HEK293T (cell line): ENCODE results near the gene TUBAL3.

Source experiments
- CTCF ChIA-PET: fragments of 350-600 bp; formaldehyde crosslinking; extraction: SDS; loops from one replicate; lab custom pipeline; 2021; ENCODE audit warnings: antibody characterized with exemption, inconsistent platforms; lab: Yijun Ruan, JAX
- POLR2A ChIA-PET: fragments of 350-600 bp; formaldehyde crosslinking; extraction: SDS; loops from one replicate; lab custom pipeline; 2020; ENCODE audit warnings: antibody characterized with exemption, inconsistent platforms; lab: Yijun Ruan, JAX
- DNase-seq: peaks from one replicate; pipeline ENCODE4 v3.0.0; 2012; ENCODE audit warnings: mixed read lengths; ENCODE audit errors: extremely low spot score
- ARNT ChIP-seq: fragments of 450-650 bp; IDR thresholded peaks from 2 replicates; pipeline ENCODE4 v1.6.1; 2017; ENCODE audit warnings: mild to moderate bottlenecking
- BHLHE40 ChIP-seq: fragments of 450-650 bp; IDR thresholded peaks from 2 replicates; pipeline ENCODE4 v1.6.1; 2016; ENCODE audit warnings: mild to moderate bottlenecking, moderate library complexity, borderline replicate concordance
- CTBP1 ChIP-seq: fragments of 450-650 bp; IDR thresholded peaks from 2 replicates; pipeline ENCODE4 v1.6.1; 2016; ENCODE audit warnings: borderline replicate concordance
- ELF4 ChIP-seq: fragments of 450-650 bp; IDR thresholded peaks from 2 replicates; pipeline ENCODE4 v1.6.1; 2017; ENCODE audit warnings: antibody characterized with exemption
- FOXA1 ChIP-seq: fragments of 450-650 bp; IDR thresholded peaks from 2 replicates; pipeline ENCODE4 v1.6.1; 2016; ENCODE audit warnings: mild to moderate bottlenecking
- FOXK2 ChIP-seq: fragments of 450-650 bp; IDR thresholded peaks from 2 replicates; pipeline ENCODE4 v1.6.1; 2016; ENCODE audit warnings: mild to moderate bottlenecking
- FOXM1 ChIP-seq: fragments of 450-650 bp; IDR thresholded peaks from 2 replicates; pipeline ENCODE4 v1.6.1; 2017; ENCODE audit warnings: mild to moderate bottlenecking, borderline replicate concordance
- HDGF ChIP-seq: fragments of 450-650 bp; IDR thresholded peaks from 2 replicates; pipeline ENCODE4 v1.6.1; 2017; ENCODE audit warnings: antibody characterized with exemption, borderline replicate concordance
- L3MBTL2 ChIP-seq: fragments of 450-650 bp; conservative IDR thresholded peaks from 2 replicates; pipeline ENCODE4 v1.6.1; 2016; ENCODE audit warnings: mild to moderate bottlenecking
- LEF1 ChIP-seq: fragments of 450-650 bp; IDR thresholded peaks from 2 replicates; pipeline ENCODE4 v1.6.1; 2017; ENCODE audit warnings: mild to moderate bottlenecking, borderline replicate concordance
- NFRKB ChIP-seq: fragments of 450-650 bp; IDR thresholded peaks from 2 replicates; pipeline ENCODE4 v1.6.1; 2016; ENCODE audit warnings: mild to moderate bottlenecking, moderate library complexity
- PKNOX1 ChIP-seq: fragments of 450-650 bp; IDR thresholded peaks from 2 replicates; pipeline ENCODE4 v1.6.1; 2016
- SP1 ChIP-seq: fragments of 450-650 bp; IDR thresholded peaks from 2 replicates; pipeline ENCODE4 v1.6.1; 2017
- SUZ12 ChIP-seq: fragments of 450-650 bp; IDR thresholded peaks from 2 replicates; pipeline ENCODE4 v1.6.1; 2016; ENCODE audit warnings: mild to moderate bottlenecking
- TARDBP ChIP-seq: fragments of 450-650 bp; IDR thresholded peaks from 2 replicates; pipeline ENCODE4 v1.6.1; 2016
- ZNF384 ChIP-seq: fragments of 450-650 bp; IDR thresholded peaks from 2 replicates; pipeline ENCODE4 v1.6.1; 2016

TUBAL3 gene

DNA sequence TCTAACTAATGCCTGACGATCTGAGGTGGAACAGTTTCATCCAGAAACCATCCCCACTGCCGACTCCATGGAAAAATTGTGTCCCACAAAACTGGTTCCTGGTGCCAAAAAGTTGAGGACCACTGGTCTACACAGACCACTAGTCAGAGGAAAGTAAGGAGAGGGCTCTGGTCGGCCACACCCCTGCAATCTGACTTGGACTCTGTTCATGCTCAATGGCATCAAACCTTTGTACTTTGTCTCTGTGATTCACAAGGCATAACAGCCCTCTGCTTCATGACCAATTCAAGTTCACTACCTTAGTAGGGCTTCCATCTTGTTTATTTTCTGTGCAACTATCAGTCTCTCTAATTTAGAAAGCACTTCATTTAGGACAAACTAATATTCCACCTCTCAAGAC, 1.8 kb downstream of the TUBAL3 start:
- POLR2A ChIA-PET: no interaction called here
- DNase-seq: no peak
- CTCF ChIA-PET: no interaction called here
- TF ChIP-seq PKNOX1 (no peak), FOXA1 (no peak), ARNT (no peak), LEF1 (no peak), ELF4 (no peak)

DNA sequence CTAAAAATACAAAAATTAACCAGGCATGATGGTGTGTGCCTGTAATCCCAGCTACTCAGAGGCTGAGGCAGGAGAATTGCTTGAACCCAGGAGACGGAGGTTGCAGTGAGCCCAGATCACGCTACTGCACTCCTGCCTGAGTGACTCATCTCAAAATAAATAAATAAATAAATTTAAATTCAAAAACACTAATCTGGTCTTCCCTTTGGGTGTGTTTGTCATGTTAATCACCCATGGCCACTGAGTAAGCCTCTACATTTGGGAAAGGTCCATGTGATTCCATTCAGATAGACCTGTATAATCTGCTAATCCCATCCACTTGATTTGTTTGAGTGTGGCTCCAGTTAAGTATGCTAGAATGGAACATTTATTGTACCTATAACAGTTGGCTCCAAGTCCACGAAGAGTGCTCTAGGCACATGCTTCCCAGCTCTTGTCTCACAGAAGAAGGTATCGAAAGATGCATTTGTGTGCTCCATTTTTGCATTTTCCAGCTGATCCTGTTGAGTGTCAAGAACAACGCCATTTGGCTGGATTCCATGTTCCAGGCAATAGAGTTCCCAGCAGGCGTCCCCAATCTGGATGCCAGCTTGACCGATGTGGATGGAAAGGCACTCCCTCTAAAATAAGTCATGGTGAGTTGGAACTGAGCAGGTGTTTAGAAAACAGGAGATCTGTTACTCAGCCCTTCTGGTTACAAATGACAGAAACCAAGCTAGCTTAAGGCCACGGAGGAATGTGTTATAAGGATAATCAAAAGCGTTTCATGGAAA, 4.0 kb downstream of the TUBAL3 start:
- ChIA-PET POLR2A (no interaction called here), CTCF (no interaction called here)
- TF ChIP-seq FOXM1 (no peak), ELF4 (no peak), CTBP1 (no peak), PKNOX1 (no peak), NFRKB (no peak), HDGF (no peak)
- DNase-seq: no peak

DNA sequence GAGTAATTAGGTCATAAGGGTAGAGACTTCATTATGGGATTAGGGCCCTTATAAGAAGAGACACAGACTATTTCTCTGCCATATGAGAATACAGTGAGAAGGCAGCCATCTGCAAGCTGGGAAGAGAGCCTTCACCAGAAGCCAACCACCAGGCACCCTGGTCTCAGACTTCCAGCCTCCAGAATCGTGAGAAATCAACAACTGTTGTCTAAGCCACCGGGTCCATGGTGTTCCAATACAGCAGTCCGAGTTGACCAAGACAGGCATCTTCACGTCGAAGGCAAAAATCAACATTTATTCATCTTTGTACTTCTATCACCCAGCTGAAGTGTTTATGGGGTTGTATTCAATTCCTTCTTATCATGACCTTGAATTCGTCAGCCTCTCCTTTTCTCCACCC, 5.3 kb downstream of the TUBAL3 start:
- no peak for TF ChIP-seq FOXA1
- TF ChIP-seq ARNT: no peak
- no peak for TF ChIP-seq BHLHE40
- no peak for TF ChIP-seq HDGF
- no peak for TF ChIP-seq SUZ12
- no peak for TF ChIP-seq FOXM1
- no peak for TF ChIP-seq ZNF384
- no peak for TF ChIP-seq FOXK2
- no peak for TF ChIP-seq ELF4
- no peak for TF ChIP-seq LEF1
- ChIA-PET POLR2A (no interaction called here), CTCF (no interaction called here)
- DNase-seq: no peak

GRCh38 chr10:5396556-5397300, 7.9 kb downstream of the TUBAL3 start:
- POLR2A ChIA-PET: interaction anchor here (0.7 kb wide), 1 partner anchor 16 kb away, joined by 3 read pairs; no protein-coding TSS in a partner anchor
- CTCF ChIA-PET: no interaction called here
- DNase-seq: no peak
- TF ChIP-seq ZNF384: no peak
- TF ChIP-seq CTBP1: no peak
- TF ChIP-seq HDGF: no peak
- no peak for TF ChIP-seq FOXM1
- no peak for TF ChIP-seq TARDBP
- TF ChIP-seq FOXK2: no peak
- TF ChIP-seq SP1: no peak
- no peak for TF ChIP-seq NFRKB
- TF ChIP-seq L3MBTL2: no peak
- TF ChIP-seq LEF1: no peak
- no peak for TF ChIP-seq FOXA1
- TF ChIP-seq PKNOX1: no peak
- no peak for TF ChIP-seq ELF4
- TF ChIP-seq BHLHE40: no peak
- no peak for TF ChIP-seq ARNT
- no peak for TF ChIP-seq SUZ12

GRCh38 chr10:5395168-5395567, 9.5 kb downstream of the TUBAL3 start:
- CTCF ChIA-PET: no interaction called here

More at GRCh38 chr10:5395168-5395567, 9.5 kb downstream of the TUBAL3 start:
- TF ChIP-seq TARDBP (no peak), SP1 (no peak), BHLHE40 (no peak), NFRKB (no peak), PKNOX1 (no peak), CTBP1 (no peak), ZNF384 (no peak), FOXM1 (no peak), HDGF (no peak), FOXA1 (no peak), LEF1 (no peak), ARNT (no peak), ELF4 (no peak), FOXK2 (no peak), SUZ12 (no peak), L3MBTL2 (no peak)
- POLR2A ChIA-PET: no interaction called here
- no peak for DNase-seq
